GM18867 (cell line): ENCODE results near the gene GLRX3.

ENCODE experiments used
- ATAC-seq: cut with Tn5 transposase; IDR thresholded peaks from one replicate; pipeline ENCODE4 v1.9.1; 2021; ENCODE audit warnings: mild to moderate bottlenecking, moderate library complexity; ENCODE audit not compliant: unreplicated experiment

The GLRX3 gene

GRCh38 chr10:130137659-130138478 is 1.7 kb downstream of the GLRX3 start:
- no peak for ATAC-seq

GRCh38 chr10:130138479-130138866 is 2.3 kb downstream of the GLRX3 start:
- ATAC-seq = no peak

GRCh38 chr10:130140425-130140824 is 4.2 kb downstream of the GLRX3 start:
- ATAC-seq = peak; percentile 20

GRCh38 chr10:130141038-130141437 is 4.8 kb downstream of the GLRX3 start:
- ATAC-seq = no peak

- ATAC-seq = peak; percentile 33
Observed at GRCh38 chr10:130141460-130141859, 5.3 kb downstream of the GLRX3 start.

GRCh38 chr10:130141878-130142277 is 5.7 kb downstream of the GLRX3 start:
- ATAC-seq = peak; percentile 88

- no peak for ATAC-seq
Observed at GRCh38 chr10:130146042-130146441, 9.9 kb downstream of the GLRX3 start.

GRCh38 chr10:130159192-130159794 is 23.1 kb downstream of the GLRX3 start:
- no peak for ATAC-seq

- ATAC-seq = no peak
Observed at GRCh38 chr10:130160775-130161174, 24.6 kb downstream of the GLRX3 start.

- no peak for ATAC-seq
Observed at GRCh38 chr10:130161331-130161730, 25.1 kb downstream of the GLRX3 start.

GRCh38 chr10:130167193-130167592 is 31.0 kb downstream of the GLRX3 start:
- ATAC-seq = no peak

- no peak for ATAC-seq
Observed at GRCh38 chr10:130167707-130168106, 31.5 kb downstream of the GLRX3 start.

GRCh38 chr10:130169136-130169859 is 33.1 kb downstream of the GLRX3 start:
- no peak for ATAC-seq

- no peak for ATAC-seq
Observed at GRCh38 chr10:130171196-130171595, 35.0 kb downstream of the GLRX3 start.

- ATAC-seq = no peak
Observed at GRCh38 chr10:130174328-130174727, 38.1 kb downstream of the GLRX3 start.

- no peak for ATAC-seq
Observed at GRCh38 chr10:130175074-130175473, 38.9 kb downstream of the GLRX3 start.

GRCh38 chr10:130177250-130177649 is 41.1 kb downstream of the GLRX3 start:
- ATAC-seq = no peak

- no peak for ATAC-seq
Observed at GRCh38 chr10:130179640-130180039, 43.4 kb downstream of the GLRX3 start.

- no peak for ATAC-seq
Observed at GRCh38 chr10:130180416-130180815, 44.2 kb downstream of the GLRX3 start.

- ATAC-seq = no peak
Observed at GRCh38 chr10:130181858-130182257, 45.7 kb downstream of the GLRX3 start.

GRCh38 chr10:130185591-130185990 is 49.4 kb downstream of the GLRX3 start:
- ATAC-seq = no peak
